Hepatocyte (in vitro differentiated cells): ENCODE results near the gene SCNN1B.

Source experiments
- CTCF ChIP-seq: fragments of 200-600 bp; sonication (generic); IDR thresholded peaks from 2 replicates; pipeline ENCODE4 v1.5.1; 2016; ENCODE audit warnings: antibody characterized with exemption, mild to moderate bottlenecking; ENCODE audit not compliant: poor library complexity
- EZH2 ChIP-seq: fragments of 200-600 bp; sonication (generic); IDR thresholded peaks from 2 replicates; pipeline ENCODE4 v1.6.1; 2016; ENCODE audit warnings: antibody characterized with exemption, mild to moderate bottlenecking, borderline replicate concordance
- EZH2phosphoT487 ChIP-seq: fragments of 200-600 bp; sonication (generic); IDR thresholded peaks from one replicate; pipeline ENCODE4 v1.6.1; 2018; ENCODE audit warnings: antibody characterized with exemption, mild to moderate bottlenecking, low read depth, moderate library complexity; ENCODE audit not compliant: unreplicated experiment, severe bottlenecking

GRCh38 chr16:23334457-23334853 is 32.4 kb downstream of the SCNN1B start:
- TF ChIP-seq CTCF (no peak), EZH2 (no peak), EZH2phosphoT487 (no peak)
